H1 (cell line): ENCODE measurements around the gene C13orf42.

Experiments
- ATF3 ChIP-seq: IDR thresholded peaks from 2 replicates; pipeline ENCODE4 v1.6.1; 2011; ENCODE audit warnings: low read depth, mild to moderate bottlenecking, low read length; ENCODE audit not compliant: insufficient read depth
- CHD2 ChIP-seq: IDR thresholded peaks from 2 replicates; pipeline ENCODE4 v1.6.1; 2012; ENCODE audit warnings: low read length, improper control_type of control experiment
- CTCF ChIP-seq, 3 experiments: IDR thresholded peaks; 1 replicate in 2 of 3; 2 replicates in 1 of 3; pipeline versions ENCODE4 v1.5.1 to v1.6.1; 2011; ENCODE audit warnings: low read length in 3 of 3, mild to moderate bottlenecking in 3 of 3, inconsistent platforms in 2 of 3, low read depth in 1 of 3, moderate library complexity in 1 of 3; ENCODE audit not compliant: insufficient read depth in 1 of 3; ENCODE audit errors: control extremely low read depth in 1 of 3
- E2F6 ChIP-seq: IDR thresholded peaks from 2 replicates; pipeline ENCODE4 v1.6.1; 2012; ENCODE audit warnings: inconsistent platforms
- EZH2 ChIP-seq: fragments of 200-600 bp; sonication (generic); IDR thresholded peaks from 2 replicates; pipeline ENCODE4 v1.7.1; 2012; ENCODE audit warnings: low read depth, mild to moderate bottlenecking, moderate library complexity, low read length, inconsistent platforms; ENCODE audit not compliant: severe bottlenecking
- GABPA ChIP-seq: IDR thresholded peaks from 2 replicates; pipeline ENCODE4 v1.6.1; 2011; ENCODE audit warnings: mild to moderate bottlenecking, low read length, moderate library complexity, borderline replicate concordance; ENCODE audit not compliant: insufficient read depth
- POLR2A ChIP-seq, 2 experiments: IDR thresholded peaks; 1 replicate in 1 of 2; 2 replicates in 1 of 2; pipeline ENCODE4 v1.6.1; 2011; ENCODE audit warnings: low read depth in 2 of 2, low read length in 2 of 2, mild to moderate bottlenecking in 2 of 2; ENCODE audit errors: control extremely low read depth in 1 of 2
- RAD21 ChIP-seq, 2 experiments: IDR thresholded peaks in 1 of 2; conservative IDR thresholded peaks in 1 of 2; 2 replicates each; pipeline ENCODE4 v1.6.1; 2011; ENCODE audit warnings: low read depth in 2 of 2, low read length in 2 of 2, improper control_type of control experiment in 1 of 2, inconsistent platforms in 1 of 2, mild to moderate bottlenecking in 1 of 2, moderate library complexity in 1 of 2
- RFX5 ChIP-seq: IDR thresholded peaks from 2 replicates; pipeline ENCODE4 v1.6.1; 2011; ENCODE audit warnings: low read depth, low read length, improper control_type of control experiment, borderline replicate concordance
- RNF2 ChIP-seq: fragments of 200-900, 300-1000 bp; sonication (generic); IDR thresholded peaks from 2 replicates; pipeline ENCODE4 v1.7.1; 2016; ENCODE audit warnings: borderline replicate concordance, low read depth, mild to moderate bottlenecking, antibody characterized with exemption, low read length; ENCODE audit not compliant: poor library complexity, severe bottlenecking; ENCODE audit errors: missing control alignments
- SUZ12 ChIP-seq: fragments of 200-600 bp; sonication (generic); IDR thresholded peaks from 2 replicates; pipeline ENCODE4 v1.6.1; 2012; ENCODE audit warnings: mild to moderate bottlenecking, inconsistent platforms, low read length, moderate library complexity, mixed read lengths
- TEAD4 ChIP-seq: IDR thresholded peaks from 2 replicates; pipeline ENCODE4 v1.6.1; 2012; ENCODE audit warnings: low read depth, low read length, inconsistent platforms, mixed read lengths
- USF2 ChIP-seq: IDR thresholded peaks from 2 replicates; pipeline ENCODE4 v1.6.1; 2011; ENCODE audit warnings: low read length, improper control_type of control experiment
- YY1 ChIP-seq: IDR thresholded peaks from 2 replicates; pipeline ENCODE4 v1.6.1; 2011; ENCODE audit warnings: low read depth, mild to moderate bottlenecking, low read length

- no peak for TF ChIP-seq ATF3
- TF ChIP-seq USF2: no peak
- TF ChIP-seq CTCF (IDR thresholded peaks at IDR 0.05; ENCODE audit: control extremely low read depth in 1 of 3, insufficient read depth in 1 of 3, low read depth in 1 of 3, low read length in 3 of 3): no peak
- no peak for TF ChIP-seq EZH2
- no peak for TF ChIP-seq GABPA
- TF ChIP-seq SUZ12: no peak
- TF ChIP-seq POLR2A (IDR thresholded peaks at IDR 0.05; ENCODE audit: control extremely low read depth in 1 of 2, low read depth in 2 of 2, low read length in 2 of 2): no peak
- TF ChIP-seq CHD2: no peak
- no peak for TF ChIP-seq E2F6
- no peak for TF ChIP-seq RAD21 (IDR thresholded peaks at IDR 0.05 in 1 of 2, conservative IDR thresholded peaks at IDR 0.05 in 1 of 2; ENCODE audit: low read depth in 2 of 2, low read length in 2 of 2)
- TF ChIP-seq YY1: no peak
- no peak for TF ChIP-seq RNF2
- no peak for TF ChIP-seq RFX5
- TF ChIP-seq TEAD4: no peak
These were observed 43.8 kb downstream of the C13orf42 start for GRCh38 chr13:51067210-51067701.
